Central memory CD4-positive, alpha-beta T cell (primary cell): ENCODE data around the gene SQOR.
"Not testable (repeated sequence)": the region's sequence is repeated elsewhere in the genome, so short reads cannot be mapped to it uniquely, and the experiment has no call there.

Source experiments
- DNase-seq: peaks from one replicate; pipeline ENCODE4 v3.0.0; 2022

Gene SQOR

GRCh38 chr15:45635191-45635638, 386 bp downstream of the SQOR start:
- peak; percentile 54 for DNase-seq

GRCh38 chr15:45635763-45636292, 999 bp downstream of the SQOR start:
- no peak for DNase-seq

GRCh38 chr15:45637141-45637540, 2.3 kb downstream of the SQOR start:
- DNase-seq: no peak

- peak; percentile 77 for DNase-seq
Measured at GRCh38 chr15:45637552-45638033, 2.8 kb downstream of the SQOR start.

- no peak for DNase-seq
Measured at GRCh38 chr15:45640616-45641015, 5.8 kb downstream of the SQOR start.

- DNase-seq: no peak
Measured at GRCh38 chr15:45641374-45641781, 6.5 kb downstream of the SQOR start.

GRCh38 chr15:45641999-45642932, 7.4 kb downstream of the SQOR start:
- DNase-seq: no peak

GRCh38 chr15:45644437-45644836, 9.6 kb downstream of the SQOR start:
- DNase-seq: no peak

GRCh38 chr15:45645026-45645980, 10.5 kb downstream of the SQOR start:
- DNase-seq: no peak

GRCh38 chr15:45646220-45646619, 11.4 kb downstream of the SQOR start:
- no peak for DNase-seq

GRCh38 chr15:45647828-45648227, 13.0 kb downstream of the SQOR start:
- no peak for DNase-seq

- no peak for DNase-seq
Measured at GRCh38 chr15:45648521-45649200, 13.8 kb downstream of the SQOR start.

- not testable (repeated sequence) for DNase-seq
Measured at GRCh38 chr15:45650007-45650406, 15.2 kb downstream of the SQOR start.

- DNase-seq: no peak
Measured at GRCh38 chr15:45650889-45651525, 16.2 kb downstream of the SQOR start.

- no peak for DNase-seq
Measured at GRCh38 chr15:45653702-45654424, 19.0 kb downstream of the SQOR start.

- no peak for DNase-seq
Measured at GRCh38 chr15:45654749-45655148, 19.9 kb downstream of the SQOR start.

- no peak for DNase-seq
Measured at GRCh38 chr15:45657254-45657653, 22.4 kb downstream of the SQOR start.

- no peak for DNase-seq
Measured at GRCh38 chr15:45657764-45658545, 23.1 kb downstream of the SQOR start.

GRCh38 chr15:45660231-45660979, 25.6 kb downstream of the SQOR start:
- DNase-seq: no peak
